Measurements from ENCODE around the gene ZNF2.

DNA sequence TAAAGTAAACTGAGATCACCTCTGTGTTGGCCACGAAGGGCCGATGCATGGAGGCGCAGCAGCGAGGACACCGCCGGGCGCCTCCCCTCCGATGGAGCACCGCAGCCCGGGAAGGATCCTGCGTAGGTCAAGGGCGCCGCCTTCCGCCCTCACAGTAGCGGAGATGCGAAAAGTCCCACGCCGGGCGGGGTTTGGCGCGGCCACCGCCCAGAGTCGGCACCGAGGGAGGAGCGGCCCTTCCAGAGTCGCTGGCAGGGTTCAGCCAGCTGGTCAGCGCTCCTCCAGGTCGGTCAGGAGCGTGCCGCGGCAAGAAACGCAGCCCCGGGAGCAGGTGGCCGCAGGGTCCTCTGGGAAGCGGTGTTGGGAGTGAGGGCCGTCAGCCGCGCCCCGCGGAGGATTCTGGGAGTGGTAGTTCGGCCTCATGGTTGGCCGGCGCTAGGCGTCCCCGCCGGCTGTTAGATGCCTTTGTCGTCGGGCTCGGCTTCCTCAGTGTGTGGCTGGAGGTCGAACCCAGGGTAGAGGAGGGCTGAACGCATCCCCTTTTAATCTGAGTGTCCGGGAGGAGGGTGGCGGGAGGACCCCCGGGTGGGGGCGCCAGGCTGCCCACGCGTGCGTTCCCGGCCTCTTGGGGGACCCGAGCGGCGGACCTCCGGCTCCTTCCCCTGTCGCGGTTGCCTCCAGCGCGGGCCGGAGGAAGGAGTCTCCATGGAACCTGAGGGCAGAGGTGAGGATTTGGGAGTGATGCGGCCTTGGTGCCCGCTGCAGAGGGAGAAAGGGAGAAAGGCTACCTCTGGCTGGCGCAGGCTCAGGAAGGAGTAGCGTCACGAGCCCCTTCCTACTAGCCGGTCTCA lies 41.7 kb downstream of the ZNF2 start, which contains the start of gene ZNF892:
- peak; percentile 74 for TF ChIP-seq CTCF (IDR thresholded peaks at IDR 0.05; ENCODE audit: borderline replicate concordance, extremely low read depth, low read length, poor library complexity, severe bottlenecking)
- no peak for TF ChIP-seq EZH2 (IDR thresholded peaks at IDR 0.05; ENCODE audit: borderline replicate concordance, low read depth, low read length, severe bottlenecking)
